ENCODE data around the gene CCBE1.

Gene CCBE1

GRCh38 chr18:59382383-59382782, 314.8 kb downstream of the CCBE1 start:
- no peak for FAIRE-seq

- no peak for FAIRE-seq
These were observed 315.3 kb downstream of the CCBE1 start for GRCh38 chr18:59381949-59382348.

All from A204.1 (cell line).